NCI-H510A (cell line): Measurements from ENCODE around the gene RPL32.
A peak's percentile ranks its signal among the peaks of the same experiment; 100 is the strongest.
"Not testable (repeated sequence)": the region's sequence is repeated elsewhere in the genome, so short reads cannot be mapped to it uniquely, and the experiment has no call there.

Source experiments
- DNase-seq: peaks from one replicate; lab custom pipeline; 2025; lab: John Stamatoyannopoulos, UW

Gene RPL32

GRCh38 chr3:12808587-12808986 lies 32.8 kb downstream of the RPL32 start:
- DNase-seq, result no peak

GRCh38 chr3:12807601-12808359 lies 33.6 kb downstream of the RPL32 start:
- no peak for DNase-seq

GRCh38 chr3:12807066-12807465 lies 34.3 kb downstream of the RPL32 start:
- no peak for DNase-seq

- no peak for DNase-seq
Measured at GRCh38 chr3:12803371-12803770, 38.0 kb downstream of the RPL32 start.

- DNase-seq, result no peak
Measured at GRCh38 chr3:12799525-12800440, 41.6 kb downstream of the RPL32 start.

- DNase-seq, result no peak
Measured at GRCh38 chr3:12798559-12799179, 42.7 kb downstream of the RPL32 start.

GRCh38 chr3:12797892-12798558 lies 43.3 kb downstream of the RPL32 start:
- no peak for DNase-seq

- no peak for DNase-seq
Measured at GRCh38 chr3:12797124-12797891, 44.1 kb downstream of the RPL32 start.

- DNase-seq, result peak; percentile 37
Measured at GRCh38 chr3:12796171-12797123, 44.9 kb downstream of the RPL32 start, which contains the start of gene CAND2. Gene CAND2 (plus strand): TSS chr3:12796680. CDS start chr3:12796721, 41 bp downstream.

- no peak for DNase-seq
Measured at GRCh38 chr3:12793701-12794100, 47.7 kb downstream of the RPL32 start.

GRCh38 chr3:12791430-12791829 lies 49.9 kb downstream of the RPL32 start:
- DNase-seq, result no peak

GRCh38 chr3:12787967-12788690 lies 53.2 kb downstream of the RPL32 start:
- DNase-seq, result not testable (repeated sequence)

- DNase-seq, result not testable (repeated sequence)
Measured at GRCh38 chr3:12787346-12787745, 54.0 kb downstream of the RPL32 start.

- DNase-seq, result no peak
Measured at GRCh38 chr3:12785096-12785495, 56.3 kb downstream of the RPL32 start.
